K562 (cell line): Measurements from ENCODE around the gene SLC38A8. TPM values are rescaled to one million over a fixed set of nuclear protein-coding genes. Genes with fewer than 3 reads are reported as not detected.

ENCODE experiments used
- ATAC-seq: fragments of 200-7000 bp; cut with Tn5 transposase; 3 replicates; pipeline ENCODE4 v1.9.1; 2020; ENCODE audit warnings: moderate library complexity
- BruUV-seq: library from RNA; stranded (reverse); fragments of 400-500 nt; replicated peaks from 2 replicates; lab custom pipeline; 2021; lab: Mats Ljungman, UMichigan
- CTCF ChIA-PET: fragments of 300-600 bp; formaldehyde crosslinking; extraction: SDS; loops from one replicate; lab custom pipeline; 2021; ENCODE audit warnings: low intra/inter-chr PET ratio; lab: Yijun Ruan, JAX
- POLR2A ChIA-PET: fragments of 300-600, 350-650 bp; sonication (Branson Sonifier 250); formaldehyde crosslinking; extraction: SDS; loops from one replicate; lab custom pipeline; 2021; ENCODE audit warnings: antibody characterized with exemption, inconsistent platforms; lab: Yijun Ruan, JAX
- DNase-seq, 4 experiments: peaks; one replicate each; pipeline versions ENCODE4 v3.0.0 to v3.0.0-alpha.2; 2011 to 2018; ENCODE audit warnings: low spot score in 3 of 4, mixed read lengths in 3 of 4; ENCODE audit errors: extremely low read depth in 1 of 4
- FAIRE-seq: peaks from 2 replicates; lab custom pipeline; 2011; peaks lifted over from hg19 to GRCh38; lab: Jason Lieb, UNC
- H2AFZ ChIP-seq: 2 replicates; pipeline ENCODE4 v1.6.0; 2011; ENCODE audit warnings: low read depth, low read length, control low read depth, inconsistent platforms
- H3K27ac ChIP-seq: fragments of 200-600 bp; 3 replicates; pipeline ENCODE4 v1.8.0; 2011; ENCODE audit warnings: low read depth, mild to moderate bottlenecking, control low read depth, inconsistent platforms, low read length, moderate library complexity, mixed read lengths; ENCODE audit errors: extremely low read depth
- H3K27me3 ChIP-seq, 2 experiments: fragments of 300-600 bp in 1 of 2; 2 replicates in 1 of 2; 3 replicates in 1 of 2; pipeline versions ENCODE4 v1.6.0 to v1.8.0; 2011; ENCODE audit warnings: inconsistent platforms in 2 of 2, low read length in 2 of 2, mild to moderate bottlenecking in 1 of 2, mixed read lengths in 1 of 2, moderate library complexity in 1 of 2; ENCODE audit not compliant: control insufficient read depth in 2 of 2, insufficient read depth in 2 of 2
- H3K36me3 ChIP-seq: fragments of 300-600 bp; 3 replicates; pipeline ENCODE4 v1.8.0; 2011; ENCODE audit warnings: mild to moderate bottlenecking, low read length, inconsistent platforms; ENCODE audit not compliant: control insufficient read depth, insufficient read depth
- H3K4me1 ChIP-seq, 2 experiments: fragments of 200-600 bp in 1 of 2; replicated peaks in 1 of 2; 2 replicates in 1 of 2; 3 replicates in 1 of 2; pipeline versions ENCODE4 v1.5.1 to v1.8.0; 2011; ENCODE audit warnings: inconsistent platforms in 2 of 2, low read length in 2 of 2, mild to moderate bottlenecking in 1 of 2, mixed read lengths in 1 of 2, moderate library complexity in 1 of 2; ENCODE audit not compliant: control insufficient read depth in 2 of 2, insufficient read depth in 2 of 2
- H3K4me2 ChIP-seq: 2 replicates; pipeline ENCODE4 v1.6.1; 2011; ENCODE audit warnings: low read length, control low read depth, inconsistent platforms, mixed read lengths; ENCODE audit not compliant: insufficient read depth
- H3K4me3 ChIP-seq: fragments of 200-600 bp; sonication (generic), shearing (Covaris generic); 2 replicates; pipeline ENCODE4 v1.5.1; 2016; ENCODE audit warnings: control low read depth, inconsistent platforms
- H3K79me2 ChIP-seq: fragments of 200-600 bp; 3 replicates; pipeline ENCODE4 v1.8.0; 2011; ENCODE audit warnings: low read length, inconsistent platforms; ENCODE audit not compliant: control insufficient read depth, insufficient read depth
- H3K9ac ChIP-seq, 2 experiments: 2 replicates each; pipeline versions ENCODE4 v1.6.0 to v1.6.1; 2011; ENCODE audit warnings: low read depth in 2 of 2, low read length in 2 of 2, control low read depth in 1 of 2, inconsistent platforms in 1 of 2, mild to moderate bottlenecking in 1 of 2, mixed read lengths in 1 of 2; ENCODE audit not compliant: insufficient read depth in 1 of 2
- H3K9me1 ChIP-seq: one replicate; pipeline ENCODE4 v1.6.0; 2011; ENCODE audit warnings: inconsistent platforms, mild to moderate bottlenecking, low read length, moderate library complexity; ENCODE audit not compliant: control insufficient read depth, insufficient read depth
- H3K9me3 ChIP-seq: replicated peaks from 2 replicates; pipeline ENCODE4 v1.5.1; 2011; ENCODE audit warnings: low read depth, low read length, inconsistent platforms; ENCODE audit not compliant: control insufficient read depth, insufficient read depth
- H4K20me1 ChIP-seq: replicated peaks from 2 replicates; pipeline ENCODE4 v1.6.1; 2011; ENCODE audit warnings: low read length, inconsistent platforms, mixed read lengths; ENCODE audit not compliant: control insufficient read depth, insufficient read depth
- ARID2 ChIP-seq: fragments of 450-650 bp; IDR thresholded peaks from 2 replicates; pipeline ENCODE4 v1.6.1; 2017; ENCODE audit warnings: antibody characterized with exemption, mild to moderate bottlenecking
- BHLHE40 ChIP-seq: IDR thresholded peaks from 2 replicates; pipeline ENCODE4 v1.6.1; 2011; ENCODE audit warnings: low read length, improper control_type of control experiment
- CEBPG ChIP-seq, 3 experiments: fragments of 200-800 bp in 1 of 3; sonication (Bioruptor generic) in 1 of 3; sonication (generic) in 1 of 3; formaldehyde crosslinking in 1 of 3; IDR thresholded peaks in 2 of 3; conservative IDR thresholded peaks in 1 of 3; 2 replicates each; pipeline versions ENCODE4 v1.6.1 to v1.8.0; 2016 to 2022; ENCODE audit warnings: missing compliant biosample characterization in 2 of 3, missing genetic modification characterization in 2 of 3, mild to moderate bottlenecking in 1 of 3, missing genetic modification reagents in 1 of 3
- NCOA1 ChIP-seq: fragments of 450-650 bp; IDR thresholded peaks from 2 replicates; pipeline ENCODE4 v1.6.1; 2016; ENCODE audit warnings: low read depth
- SIRT6 ChIP-seq: IDR thresholded peaks from one replicate; pipeline ENCODE4 v1.6.1; 2012; ENCODE audit warnings: low read depth, mild to moderate bottlenecking, control low read depth, inconsistent platforms, low read length, moderate library complexity
- WGBS: fragments of 100-300 bp; shearing (Covaris generic); methylation state at CpG from one replicate; pipeline ENCODE4 v1.1.6; 2016; ENCODE audit warnings: low coverage, mixed read lengths; ENCODE audit not compliant: insufficient coverage; ENCODE audit errors: missing lambda C conversion rate; 5-methylcytosine and 5-hydroxymethylcytosine counted together
- in situ Hi-C: fragments of 300-500 bp; cut with MboI; formaldehyde crosslinking; loops from 4 replicates; pipeline ENCODE4 v1.15.0; 2018; ENCODE audit warnings: inconsistent platforms, mixed read lengths
- intact Hi-C: fragments of 100-400 bp; cut with micrococcal nuclease; formaldehyde crosslinking; loops from 2 replicates; pipeline ENCODE4 v1.14.2; 2022
- polyA plus RNA-seq, 8 experiments: library from polyadenylated mRNA; depleted of rRNA in 4 of 8; stranded (reverse) in 5 of 8; unstranded in 3 of 8; fragments of >200 nt; fragmentation: Nextera tagmentation in 2 of 8; fragmentation: Illumina TruSeq in 1 of 8; extraction: Ambion mirVana in 2 of 8; extraction: Trizol in 1 of 8; gene quantifications; 2 replicates each; pipeline versions ENCODE4 v1.2.1 to v1.2.3, GENCODE V29; 2011 to 2014; ENCODE audit warnings: inconsistent platforms in 1 of 8, missing spikeins in 1 of 8
- total RNA-seq, 7 experiments: library from RNA; depleted of rRNA in 6 of 7; stranded (reverse); fragments of >200 nt in 6 of 7; fragmentation: Illumina TruSeq in 2 of 7; extraction: Trizol in 2 of 7; gene quantifications; 2 replicates each; pipeline versions ENCODE4 v1.2.1 to v1.2.3, GENCODE V29; 2011 to 2021; ENCODE audit warnings: low replicate concordance in 1 of 7
- TF ChIP-seq, protein P1 (sequence below): IDR thresholded peaks from 3 replicates; pipeline ENCODE4 v1.6.1; 2011; ENCODE audit warnings: borderline replicate concordance, mild to moderate bottlenecking; ENCODE audit not compliant: insufficient read length, insufficient read depth
- TF ChIP-seq, protein P2 (sequence below): fragments of 450-650 bp; IDR thresholded peaks from 2 replicates; pipeline ENCODE4 v1.6.1; 2017; ENCODE audit warnings: antibody characterized with exemption, mild to moderate bottlenecking

Gene SLC38A8
- total and polyA plus RNA-seq, 9 of the 15 experiments (the other 6 are each of a cell fraction or from before 2014, with no cell fraction given), result 0.28 TPM; not detected in 8

GRCh38 chr16:84082835-84083569 is 40.4 kb upstream of the SLC38A8 start:
- H3K36me3 ChIP-seq, result peaks cover 84% of the 10 kb centered on the region
- no peak for DNase-seq
- H3K9ac ChIP-seq, result no peak overlapping the region
- no peaks in the 10 kb centered on the region for H3K9me1 ChIP-seq
- intact Hi-C loops, result loop anchor here (10.0 kb wide), 1 partner anchor 402 kb away; no protein-coding TSS in a partner anchor
- BruUV-seq, result no TSS peak
- ATAC-seq, result no peak
- H2AFZ ChIP-seq, result no peak overlapping the region
- H3K4me3 ChIP-seq, result no peak overlapping the region
- ChIA-PET CTCF (interaction anchor here (3.0 kb wide), 1 partner anchor 104 kb away, joined by 26 read pairs; the partner anchor contains the start of gene TAF1C), POLR2A (no interaction called here)
- H3K79me2 ChIP-seq, result no peaks in the 10 kb centered on the region
- H3K27me3 ChIP-seq, result no peaks in the 10 kb centered on the region
- WGBS, result 93% methylated on average over 11 of the region's 11 CpGs
- H3K27ac ChIP-seq, result no peak overlapping the region
- no peak for TF ChIP-seq SIRT6
- no peak overlapping the region for H3K4me2 ChIP-seq
- H3K4me1 ChIP-seq, result peaks cover 0 to 3% of the 10 kb centered on the region in 2 experiments; a peak in 1 of 5 replicates
- no peaks in the 10 kb centered on the region for H4K20me1 ChIP-seq
- in situ Hi-C loops, result loop anchor here (5.0 kb wide), 1 partner anchor 84 kb away; no protein-coding TSS in a partner anchor
- FAIRE-seq, result no peak
- no peaks in the 10 kb centered on the region for H3K9me3 ChIP-seq

GRCh38 chr16:84082110-84082509 is 39.5 kb upstream of the SLC38A8 start:
- DNase-seq (peak in 1 of 4 experiments; percentile 32), FAIRE-seq (no peak), ATAC-seq (no peak)
- H4K20me1 ChIP-seq, result no peaks in the 10 kb centered on the region
- WGBS, result 84% methylated on average over 6 of the region's 6 CpGs
- no peaks in the 10 kb centered on the region for H3K27me3 ChIP-seq
- POLR2A ChIA-PET, result interaction anchor here (0.7 kb wide), 1 partner anchor 128 kb away, joined by 4 read pairs; no protein-coding TSS in a partner anchor
- peaks cover 0 to 3% of the 10 kb centered on the region in 2 experiments; a peak in 1 of 5 replicates for H3K4me1 ChIP-seq
- H3K4me2 ChIP-seq, result no peak overlapping the region
- intact Hi-C loops, result loop anchor here (10.0 kb wide), 1 partner anchor 403 kb away; no protein-coding TSS in a partner anchor
- H3K36me3 ChIP-seq, result peaks cover 81% of the 10 kb centered on the region
- no peaks in the 10 kb centered on the region for H3K79me2 ChIP-seq
- BruUV-seq, result no TSS peak
- TF ChIP-seq NCOA1 (no peak), ARID2 (no peak), CEBPG (CRISPR knock-in tag; IDR thresholded peaks at IDR 0.05) (no peak), CEBPG (tag; conservative IDR thresholded peaks at IDR 0.05 in 1 of 2, IDR thresholded peaks at IDR 0.05 in 1 of 2) (no peak), BHLHE40 (no peak)
- TF ChIP-seq, protein P1, sequence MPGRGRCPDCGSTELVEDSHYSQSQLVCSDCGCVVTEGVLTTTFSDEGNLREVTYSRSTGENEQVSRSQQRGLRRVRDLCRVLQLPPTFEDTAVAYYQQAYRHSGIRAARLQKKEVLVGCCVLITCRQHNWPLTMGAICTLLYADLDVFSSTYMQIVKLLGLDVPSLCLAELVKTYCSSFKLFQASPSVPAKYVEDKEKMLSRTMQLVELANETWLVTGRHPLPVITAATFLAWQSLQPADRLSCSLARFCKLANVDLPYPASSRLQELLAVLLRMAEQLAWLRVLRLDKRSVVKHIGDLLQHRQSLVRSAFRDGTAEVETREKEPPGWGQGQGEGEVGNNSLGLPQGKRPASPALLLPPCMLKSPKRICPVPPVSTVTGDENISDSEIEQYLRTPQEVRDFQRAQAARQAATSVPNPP, result no peak
- TF ChIP-seq, protein P2, sequence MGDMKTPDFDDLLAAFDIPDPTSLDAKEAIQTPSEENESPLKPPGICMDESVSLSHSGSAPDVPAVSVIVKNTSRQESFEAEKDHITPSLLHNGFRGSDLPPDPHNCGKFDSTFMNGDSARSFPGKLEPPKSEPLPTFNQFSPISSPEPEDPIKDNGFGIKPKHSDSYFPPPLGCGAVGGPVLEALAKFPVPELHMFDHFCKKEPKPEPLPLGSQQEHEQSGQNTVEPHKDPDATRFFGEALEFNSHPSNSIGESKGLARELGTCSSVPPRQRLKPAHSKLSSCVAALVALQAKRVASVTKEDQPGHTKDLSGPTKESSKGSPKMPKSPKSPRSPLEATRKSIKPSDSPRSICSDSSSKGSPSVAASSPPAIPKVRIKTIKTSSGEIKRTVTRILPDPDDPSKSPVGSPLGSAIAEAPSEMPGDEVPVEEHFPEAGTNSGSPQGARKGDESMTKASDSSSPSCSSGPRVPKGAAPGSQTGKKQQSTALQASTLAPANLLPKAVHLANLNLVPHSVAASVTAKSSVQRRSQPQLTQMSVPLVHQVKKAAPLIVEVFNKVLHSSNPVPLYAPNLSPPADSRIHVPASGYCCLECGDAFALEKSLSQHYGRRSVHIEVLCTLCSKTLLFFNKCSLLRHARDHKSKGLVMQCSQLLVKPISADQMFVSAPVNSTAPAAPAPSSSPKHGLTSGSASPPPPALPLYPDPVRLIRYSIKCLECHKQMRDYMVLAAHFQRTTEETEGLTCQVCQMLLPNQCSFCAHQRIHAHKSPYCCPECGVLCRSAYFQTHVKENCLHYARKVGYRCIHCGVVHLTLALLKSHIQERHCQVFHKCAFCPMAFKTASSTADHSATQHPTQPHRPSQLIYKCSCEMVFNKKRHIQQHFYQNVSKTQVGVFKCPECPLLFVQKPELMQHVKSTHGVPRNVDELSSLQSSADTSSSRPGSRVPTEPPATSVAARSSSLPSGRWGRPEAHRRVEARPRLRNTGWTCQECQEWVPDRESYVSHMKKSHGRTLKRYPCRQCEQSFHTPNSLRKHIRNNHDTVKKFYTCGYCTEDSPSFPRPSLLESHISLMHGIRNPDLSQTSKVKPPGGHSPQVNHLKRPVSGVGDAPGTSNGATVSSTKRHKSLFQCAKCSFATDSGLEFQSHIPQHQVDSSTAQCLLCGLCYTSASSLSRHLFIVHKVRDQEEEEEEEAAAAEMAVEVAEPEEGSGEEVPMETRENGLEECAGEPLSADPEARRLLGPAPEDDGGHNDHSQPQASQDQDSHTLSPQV, result no peak
- TF ChIP-seq, all 486 proteins: peak for 0
- CTCF ChIA-PET, result no interaction called here
- Histone ChIP-seq H2AFZ (no peak overlapping the region), H3K27ac (no peak overlapping the region), H3K9me3 (no peaks in the 10 kb centered on the region), H3K9me1 (no peaks in the 10 kb centered on the region), H3K9ac (no peak overlapping the region), H3K4me3 (no peak overlapping the region)
- in situ Hi-C loops, result loop anchor here (5.0 kb wide), 1 partner anchor 85 kb away; no protein-coding TSS in a partner anchor
